Chondrocyte (in vitro differentiated cells): Measurements from ENCODE around the gene CACNA1C. TPM values are rescaled to one million over a fixed set of nuclear protein-coding genes. Genes with fewer than 3 reads are reported as not detected.

Experiments used
- DNase-seq: peaks from one replicate; pipeline ENCODE4 v3.0.0; 2021; ENCODE audit warnings: mixed read lengths, low spot score
- H3K27ac Mint-ChIP-seq: one replicate; pipeline ENCODE4 v1.8.0; 2021; ENCODE audit warnings: mild to moderate bottlenecking, moderate library complexity, mixed read lengths; ENCODE audit not compliant: unreplicated experiment
- H3K27me3 Mint-ChIP-seq: 2 replicates; pipeline ENCODE4 v1.8.0; 2021; ENCODE audit warnings: low read depth, mixed read lengths
- H3K36me3 Mint-ChIP-seq: 2 replicates; pipeline ENCODE4 v1.8.0; 2021; ENCODE audit warnings: low read depth, mixed read lengths
- H3K4me1 Mint-ChIP-seq: 2 replicates; pipeline ENCODE4 v1.8.0; 2021; ENCODE audit warnings: low read depth, mild to moderate bottlenecking, mixed read lengths
- H3K4me3 Mint-ChIP-seq: one replicate; pipeline ENCODE4 v1.8.0; 2021; ENCODE audit warnings: mild to moderate bottlenecking, moderate library complexity, mixed read lengths; ENCODE audit not compliant: unreplicated experiment
- H3K9me3 Mint-ChIP-seq: 2 replicates; pipeline ENCODE4 v1.8.0; 2021; ENCODE audit warnings: low read depth, mixed read lengths
- total RNA-seq: library from RNA; stranded (reverse); gene quantifications from 3 replicates; pipeline ENCODE4 v1.2.1, GENCODE V29; 2021
- TF ChIP-seq, protein P1 (sequence below): fragments of 200-600 bp; sonication (generic); IDR thresholded peaks from 2 replicates; pipeline ENCODE4 v1.5.0; 2021; ENCODE audit warnings: antibody characterized with exemption, mild to moderate bottlenecking, moderate library complexity

The CACNA1C gene
- total RNA-seq, 1 donor from 2014 or later = 27.0 TPM

GRCh38 chr12:2689879-2690278 is 637.1 kb downstream of the CACNA1C start:
- H3K27ac Mint-ChIP-seq = no peak overlapping the region
- peaks cover 7% of the 10 kb centered on the region for H3K27me3 Mint-ChIP-seq
- H3K9me3 Mint-ChIP-seq = no peaks in the 10 kb centered on the region
- H3K36me3 Mint-ChIP-seq = peaks cover 46% of the 10 kb centered on the region
- DNase-seq = peak; percentile 40
- TF ChIP-seq, protein P1, sequence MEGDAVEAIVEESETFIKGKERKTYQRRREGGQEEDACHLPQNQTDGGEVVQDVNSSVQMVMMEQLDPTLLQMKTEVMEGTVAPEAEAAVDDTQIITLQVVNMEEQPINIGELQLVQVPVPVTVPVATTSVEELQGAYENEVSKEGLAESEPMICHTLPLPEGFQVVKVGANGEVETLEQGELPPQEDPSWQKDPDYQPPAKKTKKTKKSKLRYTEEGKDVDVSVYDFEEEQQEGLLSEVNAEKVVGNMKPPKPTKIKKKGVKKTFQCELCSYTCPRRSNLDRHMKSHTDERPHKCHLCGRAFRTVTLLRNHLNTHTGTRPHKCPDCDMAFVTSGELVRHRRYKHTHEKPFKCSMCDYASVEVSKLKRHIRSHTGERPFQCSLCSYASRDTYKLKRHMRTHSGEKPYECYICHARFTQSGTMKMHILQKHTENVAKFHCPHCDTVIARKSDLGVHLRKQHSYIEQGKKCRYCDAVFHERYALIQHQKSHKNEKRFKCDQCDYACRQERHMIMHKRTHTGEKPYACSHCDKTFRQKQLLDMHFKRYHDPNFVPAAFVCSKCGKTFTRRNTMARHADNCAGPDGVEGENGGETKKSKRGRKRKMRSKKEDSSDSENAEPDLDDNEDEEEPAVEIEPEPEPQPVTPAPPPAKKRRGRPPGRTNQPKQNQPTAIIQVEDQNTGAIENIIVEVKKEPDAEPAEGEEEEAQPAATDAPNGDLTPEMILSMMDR = no peak
- H3K4me3 Mint-ChIP-seq = no peak overlapping the region
- peaks cover 12% of the 10 kb centered on the region for H3K4me1 Mint-ChIP-seq

- TF ChIP-seq, protein P1 = no peak
- Mint-ChIP-seq H3K27me3 (peaks cover 7% of the 10 kb centered on the region), H3K4me1 (peaks cover 12% of the 10 kb centered on the region), H3K4me3 (peak overlapping the region; percentile 67), H3K9me3 (no peaks in the 10 kb centered on the region), H3K27ac (no peak overlapping the region), H3K36me3 (peaks cover 45% of the 10 kb centered on the region)
- peak; percentile 36 for DNase-seq
Measured at GRCh38 chr12:2690348-2691005, 637.7 kb downstream of the CACNA1C start.

DNA sequence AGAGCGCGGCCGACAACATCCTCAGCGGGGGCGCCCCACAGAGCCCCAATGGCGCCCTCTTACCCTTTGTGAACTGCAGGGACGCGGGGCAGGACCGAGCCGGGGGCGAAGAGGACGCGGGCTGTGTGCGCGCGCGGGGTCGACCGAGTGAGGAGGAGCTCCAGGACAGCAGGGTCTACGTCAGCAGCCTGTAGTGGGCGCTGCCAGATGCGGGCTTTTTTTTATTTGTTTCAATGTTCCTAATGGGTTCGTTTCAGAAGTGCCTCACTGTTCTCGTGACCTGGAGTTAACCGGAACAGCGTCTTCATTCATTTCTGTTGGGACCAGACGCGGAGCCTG is 638.2 kb downstream of the CACNA1C start:
- Mint-ChIP-seq H3K4me1 (peaks cover 12% of the 10 kb centered on the region), H3K27me3 (peaks cover 7% of the 10 kb centered on the region), H3K4me3 (peak overlapping the region; percentile 67), H3K36me3 (peaks cover 44% of the 10 kb centered on the region), H3K9me3 (no peaks in the 10 kb centered on the region), H3K27ac (no peak overlapping the region)
- TF ChIP-seq, protein P1 = peak; percentile 58
- DNase-seq = peak; percentile 85

- H3K4me3 Mint-ChIP-seq = peak overlapping the region; percentile 67
- H3K27ac Mint-ChIP-seq = no peak overlapping the region
- DNase-seq = peak; percentile 73
- peaks cover 7% of the 10 kb centered on the region for H3K27me3 Mint-ChIP-seq
- TF ChIP-seq, protein P1 = peak; percentile 2
- peaks cover 39% of the 10 kb centered on the region for H3K36me3 Mint-ChIP-seq
- no peaks in the 10 kb centered on the region for H3K9me3 Mint-ChIP-seq
- peaks cover 12% of the 10 kb centered on the region for H3K4me1 Mint-ChIP-seq
Measured at GRCh38 chr12:2691345-2692071, 638.7 kb downstream of the CACNA1C start.

DNA sequence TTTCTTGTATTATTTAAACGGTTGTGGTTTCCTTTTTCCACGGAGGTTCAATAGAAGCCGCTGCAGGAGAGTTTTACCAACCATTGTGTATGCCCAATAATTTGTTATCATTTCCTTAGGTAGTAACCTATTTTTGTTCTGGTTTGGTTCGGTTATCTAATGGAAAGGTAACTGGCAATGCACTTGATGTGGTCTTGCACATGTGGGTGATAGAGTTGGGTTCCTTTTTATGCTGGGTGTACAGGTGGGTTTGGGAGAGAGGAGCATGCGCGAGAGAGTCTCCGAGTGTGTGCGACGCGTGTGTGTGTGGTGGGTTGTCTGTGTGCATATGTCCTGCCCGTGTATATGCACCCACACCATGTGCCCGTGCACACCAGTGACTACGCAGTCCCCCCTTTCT is 639.3 kb downstream of the CACNA1C start:
- Mint-ChIP-seq H3K4me1 (peaks cover 12% of the 10 kb centered on the region), H3K4me3 (peak overlapping the region; percentile 56), H3K27ac (no peak overlapping the region), H3K27me3 (peaks cover 7% of the 10 kb centered on the region), H3K36me3 (peaks cover 39% of the 10 kb centered on the region), H3K9me3 (peaks cover 1% of the 10 kb centered on the region)
- TF ChIP-seq, protein P1 = no peak
- peak; percentile 59 for DNase-seq
